Measurements from ENCODE around the gene MFRP. TPM values are rescaled to one million over a fixed set of nuclear protein-coding genes. Genes with fewer than 3 reads are reported as not detected.

Gene MFRP
- total RNA-seq, 2 donors from 2014 or later = not detected

- no peak for DNase-seq (ENCODE audit: low spot score)
- peak overlapping the region; percentile 51 to 52 for H3K4me3 ChIP-seq
- H3K4me1 ChIP-seq = peaks cover 0 to 71% of the 10 kb centered on the region in 2 donors
- TF ChIP-seq CTCF (IDR thresholded peaks at IDR 0.05) = no peak
- H3K27me3 ChIP-seq = no peaks in the 10 kb centered on the region
- H3K9me3 ChIP-seq = no peaks in the 10 kb centered on the region
- H3K36me3 ChIP-seq = no peaks in the 10 kb centered on the region
- peak overlapping the region; percentile 94 for H3K27ac ChIP-seq
These were observed 31.6 kb upstream of the MFRP start for GRCh38 chr11:119377961-119378667.

GRCh38 chr11:119377112-119377901, 30.8 kb upstream of the MFRP start:
- Histone ChIP-seq H3K27me3 (no peaks in the 10 kb centered on the region), H3K36me3 (no peaks in the 10 kb centered on the region), H3K4me3 (peak overlapping the region; percentile 51 to 52), H3K4me1 (peaks cover 0 to 76% of the 10 kb centered on the region in 2 donors), H3K9me3 (no peaks in the 10 kb centered on the region), H3K27ac (peak overlapping the region; percentile 94)
- no peak for TF ChIP-seq CTCF (IDR thresholded peaks at IDR 0.05)
- no peak for DNase-seq (ENCODE audit: low spot score)

GRCh38 chr11:119376197-119376847, 29.8 kb upstream of the MFRP start:
- Histone ChIP-seq H3K9me3 (no peaks in the 10 kb centered on the region), H3K4me1 (peaks cover 0 to 78% of the 10 kb centered on the region in 2 donors), H3K27ac (peak overlapping the region; percentile 94), H3K27me3 (no peaks in the 10 kb centered on the region), H3K4me3 (peak overlapping the region; percentile 18 to 30), H3K36me3 (no peaks in the 10 kb centered on the region)
- TF ChIP-seq CTCF (IDR thresholded peaks at IDR 0.05) = no peak
- DNase-seq (ENCODE audit: low spot score) = no peak

GRCh38 chr11:119375337-119376196, 29.1 kb upstream of the MFRP start:
- H3K4me1 ChIP-seq = peaks cover 0 to 78% of the 10 kb centered on the region in 2 donors
- no peaks in the 10 kb centered on the region for H3K36me3 ChIP-seq
- TF ChIP-seq CTCF (IDR thresholded peaks at IDR 0.05) = no peak
- DNase-seq (ENCODE audit: low spot score) = peak; percentile 90
- peak overlapping the region; percentile 94 for H3K27ac ChIP-seq
- no peaks in the 10 kb centered on the region for H3K27me3 ChIP-seq
- peak overlapping the region; percentile 18 to 30 for H3K4me3 ChIP-seq
- no peaks in the 10 kb centered on the region for H3K9me3 ChIP-seq

GRCh38 chr11:119374632-119375336, 28.3 kb upstream of the MFRP start:
- Histone ChIP-seq H3K36me3 (no peaks in the 10 kb centered on the region), H3K27ac (peak overlapping the region; percentile 94), H3K9me3 (no peaks in the 10 kb centered on the region), H3K4me1 (peaks cover 0 to 79% of the 10 kb centered on the region in 2 donors), H3K4me3 (peak overlapping the region in 1 of 2 donors; percentile 13), H3K27me3 (no peaks in the 10 kb centered on the region)
- TF ChIP-seq CTCF (IDR thresholded peaks at IDR 0.05) = no peak
- no peak for DNase-seq (ENCODE audit: low spot score)
